Thyroid gland (tissue), 4 donors: ENCODE data around the gene FREY1.

ENCODE experiments used
- POLR2A ChIP-seq, 2 donors: fragments of 450-650 bp; IDR thresholded peaks; one replicate each; pipeline ENCODE4 v1.6.1; 2017; ENCODE audit warnings: antibody characterized with exemption in 2 of 2, mild to moderate bottlenecking in 2 of 2, moderate library complexity in 1 of 2
- TF ChIP-seq, protein P1 (sequence below), 6 experiments: fragments of 200-600 bp in 3 of 6; fragments of 450-650 bp in 3 of 6; sonication (generic) in 3 of 6; IDR thresholded peaks; one replicate each; pipeline ENCODE4 v1.5.1; 2016 to 2019; ENCODE audit warnings: antibody characterized with exemption in 6 of 6, mild to moderate bottlenecking in 2 of 6, inconsistent platforms in 1 of 6, moderate library complexity in 1 of 6

DNA sequence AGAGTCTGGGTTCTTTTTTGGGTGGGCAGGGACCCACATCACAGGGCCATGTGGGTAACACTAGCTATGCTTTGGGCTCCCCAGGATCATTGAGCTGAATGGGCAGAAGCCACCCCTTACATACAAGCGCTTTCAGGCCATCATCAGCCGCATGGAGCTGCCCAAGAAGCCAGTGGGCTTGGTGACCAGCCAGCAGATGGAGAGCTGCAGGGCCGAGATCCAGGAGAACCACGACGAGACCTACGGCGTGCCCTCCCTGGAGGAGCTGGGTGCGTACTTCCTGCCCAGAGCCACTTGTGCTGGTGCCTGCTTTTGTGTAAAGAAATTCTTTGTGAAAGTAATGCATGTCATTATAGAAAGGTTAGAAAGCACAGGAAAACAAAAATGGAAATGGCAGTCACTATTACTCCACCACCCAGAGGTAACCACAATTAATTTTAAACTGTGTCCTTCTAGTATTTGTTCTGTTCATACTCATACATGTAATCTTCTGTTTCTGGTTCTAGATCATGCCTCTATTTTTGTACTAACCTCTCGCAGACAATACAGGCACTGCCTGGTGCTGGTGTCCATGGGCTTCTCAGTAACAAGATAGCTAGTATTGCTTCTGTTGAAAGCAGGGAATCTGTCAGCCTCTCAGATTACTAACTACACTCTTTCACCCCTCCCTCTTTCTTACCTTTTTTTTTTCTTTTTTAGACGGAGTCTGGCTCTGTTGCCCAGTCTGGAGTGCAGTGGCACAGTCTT, 46.1 kb downstream of the FREY1 start:
- TF ChIP-seq, protein P1, sequence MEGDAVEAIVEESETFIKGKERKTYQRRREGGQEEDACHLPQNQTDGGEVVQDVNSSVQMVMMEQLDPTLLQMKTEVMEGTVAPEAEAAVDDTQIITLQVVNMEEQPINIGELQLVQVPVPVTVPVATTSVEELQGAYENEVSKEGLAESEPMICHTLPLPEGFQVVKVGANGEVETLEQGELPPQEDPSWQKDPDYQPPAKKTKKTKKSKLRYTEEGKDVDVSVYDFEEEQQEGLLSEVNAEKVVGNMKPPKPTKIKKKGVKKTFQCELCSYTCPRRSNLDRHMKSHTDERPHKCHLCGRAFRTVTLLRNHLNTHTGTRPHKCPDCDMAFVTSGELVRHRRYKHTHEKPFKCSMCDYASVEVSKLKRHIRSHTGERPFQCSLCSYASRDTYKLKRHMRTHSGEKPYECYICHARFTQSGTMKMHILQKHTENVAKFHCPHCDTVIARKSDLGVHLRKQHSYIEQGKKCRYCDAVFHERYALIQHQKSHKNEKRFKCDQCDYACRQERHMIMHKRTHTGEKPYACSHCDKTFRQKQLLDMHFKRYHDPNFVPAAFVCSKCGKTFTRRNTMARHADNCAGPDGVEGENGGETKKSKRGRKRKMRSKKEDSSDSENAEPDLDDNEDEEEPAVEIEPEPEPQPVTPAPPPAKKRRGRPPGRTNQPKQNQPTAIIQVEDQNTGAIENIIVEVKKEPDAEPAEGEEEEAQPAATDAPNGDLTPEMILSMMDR (IDR thresholded peaks at IDR 0.05), result no peak
- TF ChIP-seq POLR2A (IDR thresholded peaks at IDR 0.05), result no peak
